ENCODE results near the gene FAM3C.
A peak's percentile ranks its signal among the peaks of the same experiment; 100 is the strongest.

The FAM3C gene

GRCh38 chr7:121397822-121398221, 1.7 kb upstream of the FAM3C start:
- no peak overlapping the region for H3K27ac ChIP-seq (ENCODE audit: low read length)
- H3K4me1 ChIP-seq (ENCODE audit: insufficient read depth, low read length): peaks cover 25% of the 10 kb centered on the region
- peaks cover 2% of the 10 kb centered on the region; the same call in 1 of the 2 replicates for H3K36me3 ChIP-seq (ENCODE audit: insufficient read depth, low read length)
- no peaks in the 10 kb centered on the region; the same call in 1 of the 2 replicates for H4K20me1 ChIP-seq (ENCODE audit: insufficient read depth, low read length)
- no peaks in the 10 kb centered on the region for H3K27me3 ChIP-seq (ENCODE audit: insufficient read depth, low read length, poor library complexity)
- ATAC-seq (ENCODE audit: insufficient read depth, low read depth) (no peak), DNase-seq (no peak)
- no peak overlapping the region for H3K4me3 ChIP-seq (ENCODE audit: low read depth in 1 of 2, low read length in 2 of 2)
- TF ChIP-seq EZH2 (IDR thresholded peaks at IDR 0.05; ENCODE audit: borderline replicate concordance, low read depth, low read length, severe bottlenecking) (no peak), CTCF (IDR thresholded peaks at IDR 0.05; ENCODE audit: borderline replicate concordance, extremely low read depth, low read length, poor library complexity, severe bottlenecking) (no peak)
- H2AFZ ChIP-seq (ENCODE audit: low read depth, low read length): no peak overlapping the region
- H3K9ac ChIP-seq (ENCODE audit: low read depth, low read length): no peak overlapping the region
- no peak overlapping the region for H3K4me2 ChIP-seq (ENCODE audit: insufficient read depth, low read length)
- H3K79me2 ChIP-seq (ENCODE audit: insufficient read depth, low read length): peaks cover 28% of the 10 kb centered on the region
- no peaks in the 10 kb centered on the region for H3K9me3 ChIP-seq (ENCODE audit: insufficient read depth, low read length, severe bottlenecking)

- Histone ChIP-seq H3K4me2 (ENCODE audit: insufficient read depth, low read length) (no peak overlapping the region), H3K79me2 (ENCODE audit: insufficient read depth, low read length) (peaks cover 32% of the 10 kb centered on the region), H2AFZ (ENCODE audit: low read depth, low read length) (peak overlapping the region; percentile 87; the same call in 1 of the 2 replicates), H3K36me3 (ENCODE audit: insufficient read depth, low read length) (peaks cover 6% of the 10 kb centered on the region; the same call in 1 of the 2 replicates), H3K4me3 (ENCODE audit: low read depth in 1 of 2, low read length in 2 of 2) (no peak overlapping the region), H3K4me1 (ENCODE audit: insufficient read depth, low read length) (peaks cover 25% of the 10 kb centered on the region), H3K9ac (ENCODE audit: low read depth, low read length) (no peak overlapping the region), H4K20me1 (ENCODE audit: insufficient read depth, low read length) (no peaks in the 10 kb centered on the region; the same call in 1 of the 2 replicates), H3K9me3 (ENCODE audit: insufficient read depth, low read length, severe bottlenecking) (no peaks in the 10 kb centered on the region), H3K27ac (ENCODE audit: low read length) (no peak overlapping the region), H3K27me3 (ENCODE audit: insufficient read depth, low read length, poor library complexity) (no peaks in the 10 kb centered on the region)
- no peak for DNase-seq
- TF ChIP-seq EZH2 (IDR thresholded peaks at IDR 0.05; ENCODE audit: borderline replicate concordance, low read depth, low read length, severe bottlenecking): no peak
- TF ChIP-seq CTCF (IDR thresholded peaks at IDR 0.05; ENCODE audit: borderline replicate concordance, extremely low read depth, low read length, poor library complexity, severe bottlenecking): no peak
- no peak for ATAC-seq (ENCODE audit: insufficient read depth, low read depth)
Measured at GRCh38 chr7:121397361-121397760, 1.3 kb upstream of the FAM3C start.

- Histone ChIP-seq H3K4me2 (ENCODE audit: insufficient read depth, low read length) (peak overlapping the region; percentile 78), H3K4me3 (ENCODE audit: low read depth in 1 of 2, low read length in 2 of 2) (peak overlapping the region; percentile 78 to 93), H3K27me3 (ENCODE audit: insufficient read depth, low read length, poor library complexity) (no peaks in the 10 kb centered on the region), H3K36me3 (ENCODE audit: insufficient read depth, low read length) (peaks cover 9% of the 10 kb centered on the region; the same call in 1 of the 2 replicates), H2AFZ (ENCODE audit: low read depth, low read length) (peak overlapping the region; percentile 87), H3K4me1 (ENCODE audit: insufficient read depth, low read length) (peaks cover 28% of the 10 kb centered on the region), H3K9ac (ENCODE audit: low read depth, low read length) (peak overlapping the region; percentile 84), H3K27ac (ENCODE audit: low read length) (peak overlapping the region; percentile 65), H3K79me2 (ENCODE audit: insufficient read depth, low read length) (peaks cover 47% of the 10 kb centered on the region), H4K20me1 (ENCODE audit: insufficient read depth, low read length) (no peaks in the 10 kb centered on the region; the same call in 1 of the 2 replicates), H3K9me3 (ENCODE audit: insufficient read depth, low read length, severe bottlenecking) (no peaks in the 10 kb centered on the region)
- DNase-seq (peak; percentile 58), ATAC-seq (ENCODE audit: insufficient read depth, low read depth) (peak; percentile 68)
- no peak for TF ChIP-seq EZH2 (IDR thresholded peaks at IDR 0.05; ENCODE audit: borderline replicate concordance, low read depth, low read length, severe bottlenecking)
- TF ChIP-seq CTCF (IDR thresholded peaks at IDR 0.05; ENCODE audit: borderline replicate concordance, extremely low read depth, low read length, poor library complexity, severe bottlenecking): no peak
Measured at GRCh38 chr7:121395494-121395960, 581 bp downstream of the FAM3C start.

Data from DND-41 (cell line).